IgD-negative memory B cell (primary cell): ENCODE measurements around the gene CCT8. TPM values are rescaled to one million over a fixed set of nuclear protein-coding genes. Genes with fewer than 3 reads are reported as not detected.
"Not testable (repeated sequence)": the region's sequence is repeated elsewhere in the genome, so short reads cannot be mapped to it uniquely, and the experiment has no call there.

Experiments
- H3K27ac Mint-ChIP-seq, 3 donors: one replicate each; pipeline ENCODE4 v1.8.0; 2020 to 2022; ENCODE audit warnings: mild to moderate bottlenecking in 3 of 3, mixed read lengths in 3 of 3, moderate library complexity in 1 of 3
- H3K27me3 Mint-ChIP-seq: one replicate; pipeline ENCODE4 v1.8.0; 2021; ENCODE audit warnings: mixed read lengths
- H3K36me3 Mint-ChIP-seq: one replicate; pipeline ENCODE4 v1.8.0; 2020; ENCODE audit warnings: mild to moderate bottlenecking, mixed read lengths
- H3K4me1 Mint-ChIP-seq, 3 donors: one replicate each; pipeline ENCODE4 v1.8.0; 2020 to 2022; ENCODE audit warnings: mixed read lengths in 3 of 3, mild to moderate bottlenecking in 1 of 3
- H3K4me3 Mint-ChIP-seq, 4 donors: one replicate each; pipeline ENCODE4 v1.8.0; 2020 to 2022; ENCODE audit warnings: mild to moderate bottlenecking in 4 of 4, mixed read lengths in 4 of 4, moderate library complexity in 3 of 4
- H3K9me3 Mint-ChIP-seq, 3 donors: one replicate each; pipeline ENCODE4 v1.8.0; 2020 to 2021; ENCODE audit warnings: mixed read lengths in 3 of 3, mild to moderate bottlenecking in 1 of 3
- polyA plus RNA-seq: library from polyadenylated mRNA; unstranded; fragments of 300-500 nt; fragmentation: Illumina TruSeq; gene quantifications from one replicate; pipeline ENCODE4 v1.2.3, GENCODE V29; 2021

The CCT8 gene
- polyA plus RNA-seq, 1 donor from 2014 or later = 141 TPM

DNA sequence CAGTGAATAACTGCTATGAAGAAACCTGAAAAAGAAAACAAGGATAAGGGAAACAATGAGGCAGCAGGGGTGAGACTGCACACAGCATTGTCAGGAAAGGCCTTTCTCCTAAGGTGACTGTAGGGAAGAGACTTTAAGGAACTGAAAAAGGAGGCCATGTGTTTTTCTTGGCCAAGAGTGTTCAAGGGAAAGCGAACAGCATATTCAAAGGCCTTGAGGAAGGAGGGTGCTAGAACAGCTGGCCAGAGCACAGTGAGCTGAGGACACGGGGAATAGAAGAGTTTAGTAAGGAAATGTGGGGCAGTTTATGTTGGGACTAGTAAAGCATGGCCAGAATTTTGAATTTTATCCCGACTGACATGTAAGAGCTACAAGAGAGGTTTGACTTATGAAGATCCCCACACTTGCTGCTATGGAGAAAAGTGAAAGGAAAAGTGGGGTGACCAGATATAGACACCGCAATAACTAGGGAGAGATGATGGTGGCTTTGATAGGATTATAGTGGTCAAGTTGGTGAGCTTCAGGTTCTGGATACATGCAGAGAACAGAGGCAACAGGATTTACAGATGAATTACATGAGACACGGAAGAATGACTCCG, 55.7 kb downstream of the CCT8 start:
- H3K27ac Mint-ChIP-seq = peak overlapping the region; percentile 69 to 92 (median 90)
- peaks cover 10 to 16% (median 10%) of the 10 kb centered on the region in 3 donors for H3K4me1 Mint-ChIP-seq
- H3K36me3 Mint-ChIP-seq = no peaks in the 10 kb centered on the region
- H3K9me3 Mint-ChIP-seq = no peaks in the 10 kb centered on the region
- H3K27me3 Mint-ChIP-seq = no peaks in the 10 kb centered on the region
- peak overlapping the region; percentile 83 to 97 (median 94) for H3K4me3 Mint-ChIP-seq

- not testable (repeated sequence) for H3K36me3 Mint-ChIP-seq, H3K27ac Mint-ChIP-seq, H3K9me3 Mint-ChIP-seq, H3K27me3 Mint-ChIP-seq, H3K4me1 Mint-ChIP-seq, H3K4me3 Mint-ChIP-seq
Measured at GRCh38 chr21:29011236-29011635, 62.2 kb downstream of the CCT8 start.

DNA sequence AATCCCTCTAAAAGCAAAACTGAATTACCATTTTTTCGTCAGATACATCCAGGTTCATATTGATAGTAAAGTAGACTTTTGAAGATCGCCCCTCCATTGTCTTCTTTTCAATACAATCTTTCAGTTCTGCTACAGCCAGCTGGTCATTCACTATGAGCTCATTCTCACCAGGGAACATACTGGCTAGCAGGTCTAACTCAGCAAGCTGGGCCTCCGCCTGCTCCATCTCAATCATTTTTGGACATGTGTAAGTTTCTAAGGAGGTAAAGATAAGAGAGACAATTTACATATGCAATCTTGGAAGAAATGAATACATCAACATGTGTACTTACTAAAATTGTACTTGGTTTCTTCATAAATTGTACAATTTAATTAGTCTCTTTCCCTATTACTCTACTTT, 65.1 kb downstream of the CCT8 start:
- H3K9me3 Mint-ChIP-seq = no peaks in the 10 kb centered on the region
- peaks cover 0 to 3% (median 0%) of the 10 kb centered on the region in 3 donors for H3K4me1 Mint-ChIP-seq
- H3K4me3 Mint-ChIP-seq = no peak overlapping the region
- no peak overlapping the region for H3K27ac Mint-ChIP-seq
- peaks cover 3% of the 10 kb centered on the region for H3K36me3 Mint-ChIP-seq
- H3K27me3 Mint-ChIP-seq = no peaks in the 10 kb centered on the region

DNA sequence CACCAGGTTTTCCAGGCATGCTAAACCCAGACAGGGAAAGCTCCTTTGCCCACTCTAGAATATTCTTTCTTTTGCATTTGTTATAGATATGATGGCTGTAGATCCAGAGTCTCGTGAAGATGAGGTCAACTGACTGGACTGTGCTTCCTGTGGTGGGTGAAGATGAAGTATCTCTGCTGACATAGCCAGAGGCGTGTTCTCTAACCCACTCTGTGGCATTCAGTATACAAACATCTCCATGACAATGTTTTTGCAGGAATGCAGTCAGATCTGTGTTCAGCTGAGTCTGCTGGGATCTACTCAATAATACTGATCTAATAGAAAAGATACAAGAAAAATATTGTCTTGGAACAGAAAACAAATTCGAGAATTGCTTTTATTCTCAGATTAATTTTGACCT, 65.6 kb downstream of the CCT8 start:
- H3K4me1 Mint-ChIP-seq = peaks cover under 1 to 3% (median 2%) of the 10 kb centered on the region in 3 donors
- H3K9me3 Mint-ChIP-seq = no peaks in the 10 kb centered on the region
- peaks cover 3% of the 10 kb centered on the region for H3K36me3 Mint-ChIP-seq
- H3K27ac Mint-ChIP-seq = peak overlapping the region in 1 of 3 donors; percentile 35
- H3K4me3 Mint-ChIP-seq = no peak overlapping the region
- H3K27me3 Mint-ChIP-seq = no peaks in the 10 kb centered on the region

- H3K27me3 Mint-ChIP-seq = no peaks in the 10 kb centered on the region
- peaks cover 3% of the 10 kb centered on the region for H3K36me3 Mint-ChIP-seq
- no peaks in the 10 kb centered on the region for H3K9me3 Mint-ChIP-seq
- no peak overlapping the region for H3K4me3 Mint-ChIP-seq
- H3K27ac Mint-ChIP-seq = peak overlapping the region in 1 of 3 donors; percentile 35
- peaks cover 5 to 8% (median 6%) of the 10 kb centered on the region in 3 donors for H3K4me1 Mint-ChIP-seq
Measured at GRCh38 chr21:29007135-29007534, 66.3 kb downstream of the CCT8 start.

Other genes with a start within 250 kb of the CCT8 start
- gene LTN1, start 80.8 kb downstream of the CCT8 start, polyA plus RNA-seq = 15.6 TPM
- 13.0 TPM for gene RWDD2B, start 54.3 kb downstream of the CCT8 start, polyA plus RNA-seq
- 25.7 TPM for gene USP16, start 49.0 kb downstream of the CCT8 start, polyA plus RNA-seq
- gene MAP3K7CL, start 57.0 kb upstream of the CCT8 start, polyA plus RNA-seq = 68.6 TPM
- 34.3 TPM for gene BACH1, start 225.3 kb upstream of the CCT8 start, polyA plus RNA-seq